Erythroblast (primary cell): ENCODE data around the gene ZNF582.

ENCODE experiments used
- GATA1 ChIP-seq: IDR thresholded peaks from 2 replicates; pipeline ENCODE4 v1.6.1; 2011; ENCODE audit warnings: low read depth, mild to moderate bottlenecking, control low read depth, low read length, moderate library complexity
- POLR2A ChIP-seq: IDR thresholded peaks from 2 replicates; pipeline ENCODE4 v1.6.1; 2011; ENCODE audit warnings: mild to moderate bottlenecking, low read length

- TF ChIP-seq POLR2A = no peak
- TF ChIP-seq GATA1 = no peak
Observed at GRCh38 chr19:56369886-56370676, 23.3 kb downstream of the ZNF582 start.
